ENCODE results near the gene NHSL2. TPM values are rescaled to one million over a fixed set of nuclear protein-coding genes. Genes with fewer than 3 reads are reported as not detected.

Gene NHSL2
- total and polyA plus RNA-seq, 2 of the 13 experiments (the other 11 are each of a cell fraction or from before 2014, with no cell fraction given), result not detected

- Histone ChIP-seq H3K4me2 (ENCODE audit: low read depth, low read length) (no peak overlapping the region), H3K9me3 (ENCODE audit: low read length) (no peaks in the 10 kb centered on the region), H3K4me1 (ENCODE audit: insufficient read depth, low read length) (no peaks in the 10 kb centered on the region), H2AFZ (ENCODE audit: low read length) (no peak overlapping the region), H3K79me2 (ENCODE audit: insufficient read depth, low read length) (no peaks in the 10 kb centered on the region), H3K36me3 (replicated peaks in 1 of 2; ENCODE audit: control insufficient read depth in 1 of 2, insufficient read depth in 2 of 2, low read length in 2 of 2) (no peaks in the 10 kb centered on the region), H3K27me3 (ENCODE audit: control insufficient read depth in 1 of 2, insufficient read depth in 2 of 2, low read length in 2 of 2) (no peaks in the 10 kb centered on the region), H3K9ac (ENCODE audit: insufficient read depth, low read depth, low read length) (no peak overlapping the region), H4K20me1 (ENCODE audit: insufficient read depth, low read length) (no peaks in the 10 kb centered on the region), H3K4me3 (replicated peaks in 1 of 3; ENCODE audit: insufficient read depth in 1 of 3, low read depth in 2 of 3, low read length in 3 of 3) (no peak overlapping the region), H3K27ac (ENCODE audit: extremely low read length, insufficient read depth, low read length) (no peak overlapping the region)
- FAIRE-seq (no peak), DNase-seq (ENCODE audit: low spot score) (no peak), ATAC-seq (no peak)
- ChIA-PET POLR2A (no interaction called here), CTCF (ENCODE audit: low intra/inter-chr PET ratio, low total read pairs) (no interaction called here)
- 0% methylated on average over 5 of the region's 5 CpGs for WGBS (ENCODE audit: low lambda C conversion rate)
- intact Hi-C loops (cut with micrococcal nuclease; ENCODE audit: unreplicated experiment), result no loop called here
- in situ Hi-C loops (cut with HindIII; ENCODE audit: extremely low pct_ligation_motif_present, low pct_unique_long_range_greater_than_20kb), result no loop called here
- no TSS peak for BruUV-seq (replicated peaks)
- TF ChIP-seq MYNN (CRISPR knock-in tag; IDR thresholded peaks at IDR 0.05; ENCODE audit: low read depth), result no peak
- TF ChIP-seq ZNF530 (CRISPR knock-in tag; IDR thresholded peaks at IDR 0.05; ENCODE audit: low read depth), result no peak
These were observed 8.8 kb downstream of the NHSL2 start for GRCh38 chrX:71919431-71919830.

GRCh38 chrX:71919886-71920285 lies 9.2 kb downstream of the NHSL2 start:
- Histone ChIP-seq H4K20me1 (ENCODE audit: insufficient read depth, low read length) (no peaks in the 10 kb centered on the region), H3K9ac (ENCODE audit: insufficient read depth, low read depth, low read length) (no peak overlapping the region), H3K27me3 (ENCODE audit: control insufficient read depth in 1 of 2, insufficient read depth in 2 of 2, low read length in 2 of 2) (no peaks in the 10 kb centered on the region), H3K36me3 (replicated peaks in 1 of 2; ENCODE audit: control insufficient read depth in 1 of 2, insufficient read depth in 2 of 2, low read length in 2 of 2) (no peaks in the 10 kb centered on the region), H2AFZ (ENCODE audit: low read length) (no peak overlapping the region), H3K4me2 (ENCODE audit: low read depth, low read length) (no peak overlapping the region), H3K27ac (ENCODE audit: extremely low read length, insufficient read depth, low read length) (no peak overlapping the region), H3K4me3 (replicated peaks in 1 of 3; ENCODE audit: insufficient read depth in 1 of 3, low read depth in 2 of 3, low read length in 3 of 3) (no peak overlapping the region), H3K9me3 (ENCODE audit: low read length) (no peaks in the 10 kb centered on the region), H3K4me1 (ENCODE audit: insufficient read depth, low read length) (no peaks in the 10 kb centered on the region), H3K79me2 (ENCODE audit: insufficient read depth, low read length) (no peaks in the 10 kb centered on the region)
- FAIRE-seq (no peak), DNase-seq (ENCODE audit: low spot score) (no peak), ATAC-seq (no peak)
- CTCF ChIA-PET (ENCODE audit: low intra/inter-chr PET ratio, low total read pairs), result no interaction called here
- WGBS (ENCODE audit: low lambda C conversion rate), result 83% methylated on average over 1 of the region's 4 CpGs
- no peak for TF ChIP-seq TCF7L2 (IDR thresholded peaks at IDR 0.05; ENCODE audit: low read depth, low read length)
- no peak for TF ChIP-seq ZKSCAN5 (CRISPR knock-in tag; IDR thresholded peaks at IDR 0.05)
- TF ChIP-seq ZNF343 (CRISPR knock-in tag; IDR thresholded peaks at IDR 0.05), result no peak
- TF ChIP-seq FOXM1 (CRISPR knock-in tag; IDR thresholded peaks at IDR 0.05), result no peak
- no peak for TF ChIP-seq ZNF441 (CRISPR knock-in tag; IDR thresholded peaks at IDR 0.05; ENCODE audit: borderline replicate concordance)
- TF ChIP-seq ZNF850 (CRISPR knock-in tag; conservative IDR thresholded peaks at IDR 0.05), result no peak
- TF ChIP-seq THYN1 (CRISPR knock-in tag; IDR thresholded peaks at IDR 0.05; ENCODE audit: borderline replicate concordance, low read depth), result no peak
- no peak for TF ChIP-seq ZNF224 (CRISPR knock-in tag; IDR thresholded peaks at IDR 0.05)
- no TSS peak for BruUV-seq (replicated peaks)
- in situ Hi-C loops (cut with HindIII; ENCODE audit: extremely low pct_ligation_motif_present, low pct_unique_long_range_greater_than_20kb), result no loop called here
- POLR2A ChIA-PET, result no interaction called here
- intact Hi-C loops (cut with micrococcal nuclease; ENCODE audit: unreplicated experiment), result no loop called here

All from HepG2 (cell line).